ENCODE data around the gene SHPK.

The SHPK gene

DNA sequence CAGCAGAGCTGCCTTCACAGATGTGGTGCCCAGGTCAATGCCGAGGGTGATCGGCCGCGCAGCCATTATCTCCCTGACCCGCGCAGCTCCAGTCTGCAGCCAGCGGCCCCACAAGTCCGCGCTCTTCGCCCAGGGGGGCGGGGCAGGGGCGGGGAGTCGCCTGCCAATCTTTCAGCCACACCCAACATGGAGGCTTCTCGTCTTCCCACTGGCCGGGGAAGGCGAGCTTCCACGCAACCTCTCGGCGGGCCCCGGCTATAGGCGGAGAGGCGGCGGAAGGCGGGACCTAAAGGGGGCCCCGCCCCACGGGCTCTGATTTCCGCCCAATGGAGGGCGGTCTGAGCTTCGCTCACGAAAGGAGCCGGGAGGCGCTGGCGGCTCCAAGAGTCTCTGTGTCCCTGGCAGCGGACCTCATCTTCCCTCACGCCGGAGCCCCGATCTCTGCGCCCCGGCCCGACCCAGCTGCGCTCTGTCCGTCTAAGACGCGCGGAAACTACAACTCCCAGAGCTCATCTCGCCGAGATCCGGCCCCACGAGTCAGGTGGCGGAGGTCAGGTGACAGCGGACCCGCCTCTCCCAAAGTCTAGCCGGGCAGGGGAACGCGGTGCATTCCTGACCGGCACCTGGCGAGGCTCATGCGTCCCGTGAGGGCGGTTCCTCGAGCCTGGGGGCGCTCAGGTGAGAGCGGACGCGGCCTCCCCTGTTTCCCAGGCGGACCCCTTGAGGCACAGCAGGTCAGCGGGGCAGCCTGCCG, at the start of gene SHPK, which contains the start of gene CTNS:
SHPK (minus strand) TSS at position 97 of the 754 bp plus-strand sequence; CDS start at position 66, 31 bp downstream.
CTNS (plus strand) TSS at position 607 of the 754 bp plus-strand sequence. CDS start 3,447 bp downstream, outside the sequence.
- peaks cover 20% of the 10 kb centered on the region for H3K4me1 ChIP-seq (ENCODE audit: insufficient read depth, low read length, severe bottlenecking)
- H3K9me2 ChIP-seq (ENCODE audit: low read depth, low read length): no peaks in the 10 kb centered on the region
- H3K9me3 ChIP-seq (ENCODE audit: low read length): no peaks in the 10 kb centered on the region
- H3K4me2 ChIP-seq (ENCODE audit: low read length): peak within 1 kb of the TSS; percentile 81
- TF ChIP-seq EZH2 (IDR thresholded peaks at IDR 0.05; ENCODE audit: borderline replicate concordance, low read length): no peak
- TF ChIP-seq, protein P1, sequence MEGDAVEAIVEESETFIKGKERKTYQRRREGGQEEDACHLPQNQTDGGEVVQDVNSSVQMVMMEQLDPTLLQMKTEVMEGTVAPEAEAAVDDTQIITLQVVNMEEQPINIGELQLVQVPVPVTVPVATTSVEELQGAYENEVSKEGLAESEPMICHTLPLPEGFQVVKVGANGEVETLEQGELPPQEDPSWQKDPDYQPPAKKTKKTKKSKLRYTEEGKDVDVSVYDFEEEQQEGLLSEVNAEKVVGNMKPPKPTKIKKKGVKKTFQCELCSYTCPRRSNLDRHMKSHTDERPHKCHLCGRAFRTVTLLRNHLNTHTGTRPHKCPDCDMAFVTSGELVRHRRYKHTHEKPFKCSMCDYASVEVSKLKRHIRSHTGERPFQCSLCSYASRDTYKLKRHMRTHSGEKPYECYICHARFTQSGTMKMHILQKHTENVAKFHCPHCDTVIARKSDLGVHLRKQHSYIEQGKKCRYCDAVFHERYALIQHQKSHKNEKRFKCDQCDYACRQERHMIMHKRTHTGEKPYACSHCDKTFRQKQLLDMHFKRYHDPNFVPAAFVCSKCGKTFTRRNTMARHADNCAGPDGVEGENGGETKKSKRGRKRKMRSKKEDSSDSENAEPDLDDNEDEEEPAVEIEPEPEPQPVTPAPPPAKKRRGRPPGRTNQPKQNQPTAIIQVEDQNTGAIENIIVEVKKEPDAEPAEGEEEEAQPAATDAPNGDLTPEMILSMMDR (IDR thresholded peaks at IDR 0.05; ENCODE audit: low read length): no peak
- H3K9ac ChIP-seq (ENCODE audit: low read length): peak within 1 kb of the TSS; percentile 81
- H3K4me3 ChIP-seq (ENCODE audit: low read depth, low read length, poor library complexity, severe bottlenecking): peak within 1 kb of the TSS; percentile 85
- H3K79me2 ChIP-seq (ENCODE audit: insufficient read depth, low read length): no peaks in the 10 kb centered on the region
- peak within 1 kb of the TSS; percentile 85 for H3K27ac ChIP-seq (ENCODE audit: low read depth, low read length, poor library complexity, severe bottlenecking)
- no peaks in the 10 kb centered on the region for H4K20me1 ChIP-seq (ENCODE audit: insufficient read depth, low read length)
- H3K36me3 ChIP-seq (ENCODE audit: insufficient read depth, low read length): peaks cover 5% of the 10 kb centered on the region
- H3F3A ChIP-seq (ENCODE audit: insufficient read depth, low read length): no peaks in the 10 kb centered on the region
- no peak within 1 kb of the TSS for H2AFZ ChIP-seq (ENCODE audit: low read length)
- no peaks in the 10 kb centered on the region for H3K27me3 ChIP-seq (ENCODE audit: insufficient read depth, low read length)

GRCh38 chr17:3685174-3685573, 49.1 kb upstream of the SHPK start:
- Histone ChIP-seq H3K9me2 (ENCODE audit: low read depth, low read length) (no peaks in the 10 kb centered on the region), H3F3A (ENCODE audit: insufficient read depth, low read length) (no peaks in the 10 kb centered on the region; the same call in 1 of the 2 replicates), H3K4me3 (ENCODE audit: low read depth, low read length, poor library complexity, severe bottlenecking) (no peak overlapping the region), H3K36me3 (ENCODE audit: insufficient read depth, low read length) (peaks cover 12% of the 10 kb centered on the region; the same call in 1 of the 2 replicates), H4K20me1 (ENCODE audit: insufficient read depth, low read length) (no peaks in the 10 kb centered on the region), H3K4me1 (ENCODE audit: insufficient read depth, low read length, severe bottlenecking) (peaks cover 24% of the 10 kb centered on the region), H3K9me3 (ENCODE audit: low read length) (no peaks in the 10 kb centered on the region), H3K9ac (ENCODE audit: low read length) (no peak overlapping the region), H3K79me2 (ENCODE audit: insufficient read depth, low read length) (no peaks in the 10 kb centered on the region), H3K27ac (ENCODE audit: low read depth, low read length, poor library complexity, severe bottlenecking) (peak overlapping the region; percentile 88), H3K4me2 (ENCODE audit: low read length) (no peak overlapping the region), H3K27me3 (ENCODE audit: insufficient read depth, low read length) (no peaks in the 10 kb centered on the region), H2AFZ (ENCODE audit: low read length) (no peak overlapping the region)
- TF ChIP-seq, protein P1 (IDR thresholded peaks at IDR 0.05; ENCODE audit: low read length): no peak
- TF ChIP-seq EZH2 (IDR thresholded peaks at IDR 0.05; ENCODE audit: borderline replicate concordance, low read length): no peak

- Histone ChIP-seq H3K36me3 (ENCODE audit: insufficient read depth, low read length) (peaks cover 7% of the 10 kb centered on the region; the same call in 1 of the 2 replicates), H3K27ac (ENCODE audit: low read depth, low read length, poor library complexity, severe bottlenecking) (no peak overlapping the region), H4K20me1 (ENCODE audit: insufficient read depth, low read length) (no peaks in the 10 kb centered on the region), H3K4me3 (ENCODE audit: low read depth, low read length, poor library complexity, severe bottlenecking) (no peak overlapping the region), H3K79me2 (ENCODE audit: insufficient read depth, low read length) (no peaks in the 10 kb centered on the region), H3K27me3 (ENCODE audit: insufficient read depth, low read length) (no peaks in the 10 kb centered on the region), H2AFZ (ENCODE audit: low read length) (no peak overlapping the region), H3F3A (ENCODE audit: insufficient read depth, low read length) (no peaks in the 10 kb centered on the region; the same call in 1 of the 2 replicates), H3K9ac (ENCODE audit: low read length) (no peak overlapping the region), H3K9me3 (ENCODE audit: low read length) (no peaks in the 10 kb centered on the region), H3K9me2 (ENCODE audit: low read depth, low read length) (no peaks in the 10 kb centered on the region), H3K4me2 (ENCODE audit: low read length) (no peak overlapping the region), H3K4me1 (ENCODE audit: insufficient read depth, low read length, severe bottlenecking) (peaks cover 3% of the 10 kb centered on the region)
- TF ChIP-seq, protein P1 (IDR thresholded peaks at IDR 0.05; ENCODE audit: low read length): peak; percentile 97
- TF ChIP-seq EZH2 (IDR thresholded peaks at IDR 0.05; ENCODE audit: borderline replicate concordance, low read length): no peak
Measured at GRCh38 chr17:3683054-3683511, 47.0 kb upstream of the SHPK start.

Data from OCI-LY1 (cell line).